Stimulated activated CD4-positive, alpha-beta T cell treated with anti-CD3 and anti-CD28 coated beads, Interleukin-4, amount 100 ng/mL, for 1 hour (primary cell): ENCODE results near the gene FCN1.
"Not testable (repeated sequence)": the region's sequence is repeated elsewhere in the genome, so short reads cannot be mapped to it uniquely, and the experiment has no call there.

Source experiments
- DNase-seq: peaks from one replicate; pipeline ENCODE4 v3.0.0-alpha.2; 2020

Gene FCN1

DNA sequence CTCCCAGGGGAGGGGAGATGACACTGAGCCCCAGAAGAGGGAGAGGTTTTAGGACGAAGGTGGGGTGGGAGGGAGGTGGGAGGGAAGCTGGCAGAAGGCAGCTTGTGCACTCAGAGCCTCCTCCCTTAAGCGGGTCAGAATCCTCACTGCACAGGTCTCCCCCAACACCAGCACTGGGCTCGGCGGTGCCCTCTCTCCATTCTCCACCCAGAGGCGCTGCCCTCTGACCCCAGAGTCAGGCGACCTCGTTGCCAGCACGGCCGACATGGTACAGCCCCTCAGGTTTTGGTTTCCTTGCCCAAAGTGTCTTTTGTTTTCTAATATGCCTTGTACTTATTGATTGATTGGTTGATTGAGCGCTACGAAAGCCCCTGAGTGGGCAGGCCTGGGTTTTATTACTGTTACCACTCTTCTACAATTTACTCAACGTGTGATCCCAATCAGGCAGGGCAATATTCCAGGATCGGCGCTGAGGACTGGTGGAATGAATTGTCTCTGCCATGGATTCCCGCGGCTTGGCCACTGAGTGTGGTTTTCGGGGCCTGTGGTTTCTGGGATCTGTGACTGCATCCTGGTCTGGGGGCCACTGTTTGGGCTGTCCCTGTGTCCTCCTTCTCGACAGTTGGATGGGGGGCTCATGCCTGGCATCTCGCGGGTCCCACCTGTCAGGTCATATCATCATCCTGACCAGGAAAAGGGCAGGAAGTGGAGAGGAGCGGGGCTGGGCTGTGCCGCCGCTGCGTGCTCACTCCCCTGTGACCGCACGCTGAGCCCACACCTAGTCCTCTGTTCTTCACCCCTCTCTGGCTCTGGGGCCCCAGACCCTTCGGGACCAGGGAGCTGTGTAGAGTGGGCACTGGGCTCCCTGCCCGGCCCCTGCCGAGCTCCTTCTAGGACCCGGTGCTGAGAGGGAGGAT lies 46.7 kb downstream of the FCN1 start:
- no peak for DNase-seq

DNA sequence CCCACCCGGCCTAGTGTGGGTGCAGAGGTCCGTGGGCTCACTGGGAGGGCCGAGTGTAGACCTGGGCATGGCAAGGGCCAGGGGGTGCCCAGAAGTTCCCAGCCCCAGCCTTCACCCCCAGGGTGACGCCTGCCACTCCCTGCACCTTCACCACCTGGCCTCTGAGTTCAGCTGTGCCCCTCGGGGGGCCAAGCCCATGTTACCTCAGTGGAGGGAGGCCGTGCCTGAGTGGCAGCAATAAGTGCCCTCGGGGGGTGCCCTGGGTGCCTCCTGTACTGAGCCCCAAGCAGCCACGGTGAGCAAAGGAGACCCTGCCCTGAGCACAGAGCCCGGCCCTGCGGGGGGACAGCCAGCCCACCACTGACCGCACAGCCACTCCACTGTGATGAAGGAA lies 47.4 kb downstream of the FCN1 start:
- no peak for DNase-seq

DNA sequence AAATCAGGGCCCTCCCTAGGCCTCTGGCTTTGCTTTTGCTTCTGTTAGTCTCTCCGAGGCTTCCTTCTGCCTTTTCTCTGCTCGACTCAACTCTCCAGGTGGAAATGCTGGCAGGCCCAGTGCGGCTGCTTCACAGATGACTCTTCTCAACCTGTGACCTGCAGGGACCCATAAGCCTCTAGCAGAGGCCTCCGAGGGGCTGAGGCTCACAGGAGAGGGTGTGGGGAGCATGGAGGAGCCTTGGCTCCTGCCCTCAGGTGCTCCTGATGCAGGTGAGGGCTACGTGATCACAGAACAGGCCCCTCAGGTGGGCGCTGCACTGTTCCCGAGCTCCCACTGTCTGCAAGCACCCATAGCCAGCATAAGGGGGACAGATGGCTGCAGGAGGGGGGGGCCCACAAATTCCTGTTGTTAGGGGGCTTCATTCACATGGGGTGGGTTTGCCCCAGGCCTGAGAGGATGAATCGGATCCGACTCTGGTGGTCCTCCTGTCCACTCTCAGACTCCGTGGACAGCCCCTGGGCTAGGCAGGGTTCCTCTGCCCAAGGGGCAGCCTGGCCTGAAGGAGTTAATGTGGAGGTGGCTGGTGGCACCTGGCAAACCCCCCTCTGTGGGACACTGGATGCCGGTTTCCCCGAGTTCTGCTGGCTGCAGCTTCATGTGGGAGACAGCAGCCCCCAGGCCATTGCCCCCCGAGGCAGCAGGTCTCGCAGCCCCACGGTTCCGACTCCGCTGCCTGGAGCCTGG lies 48.0 kb downstream of the FCN1 start:
- no peak for DNase-seq

DNA sequence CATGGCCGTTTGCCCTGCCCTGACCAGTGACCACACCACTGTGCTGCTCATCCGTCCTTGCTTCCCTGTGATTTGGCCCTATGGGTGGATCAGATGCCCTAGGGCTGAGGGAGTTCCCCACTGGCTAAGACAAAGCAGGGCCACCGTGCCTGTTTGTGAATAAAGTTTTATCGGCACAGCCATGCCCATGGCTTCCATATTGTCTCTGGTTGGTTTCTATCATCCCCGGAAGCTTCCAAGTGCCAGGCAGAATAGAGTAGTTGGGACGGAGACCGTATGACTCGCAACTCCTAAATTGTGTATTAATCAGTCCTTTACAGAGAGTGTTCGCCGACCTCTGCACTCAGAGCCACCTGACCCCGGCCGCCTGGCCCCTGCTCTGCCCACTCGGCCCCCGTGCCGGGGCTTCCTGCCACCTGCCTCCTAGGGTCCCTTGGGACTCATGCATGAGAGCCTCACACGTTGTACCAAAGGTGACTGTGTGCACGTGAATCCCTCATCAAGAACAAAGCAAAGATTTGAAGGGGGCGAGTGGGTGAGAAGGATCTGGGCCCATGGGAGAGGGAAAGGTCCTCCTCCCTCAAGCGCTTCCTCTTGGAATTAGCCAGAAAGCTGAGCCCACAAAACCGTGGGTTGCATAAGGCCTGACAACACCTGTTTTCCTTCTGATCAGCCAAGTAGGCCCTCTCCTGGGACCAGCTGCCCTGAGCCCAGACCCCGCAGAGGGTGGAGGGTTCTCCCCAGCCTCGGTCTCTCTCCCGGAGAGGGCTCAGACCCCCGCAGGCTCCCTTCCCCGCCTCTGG lies 48.8 kb downstream of the FCN1 start:
- no peak for DNase-seq

DNA sequence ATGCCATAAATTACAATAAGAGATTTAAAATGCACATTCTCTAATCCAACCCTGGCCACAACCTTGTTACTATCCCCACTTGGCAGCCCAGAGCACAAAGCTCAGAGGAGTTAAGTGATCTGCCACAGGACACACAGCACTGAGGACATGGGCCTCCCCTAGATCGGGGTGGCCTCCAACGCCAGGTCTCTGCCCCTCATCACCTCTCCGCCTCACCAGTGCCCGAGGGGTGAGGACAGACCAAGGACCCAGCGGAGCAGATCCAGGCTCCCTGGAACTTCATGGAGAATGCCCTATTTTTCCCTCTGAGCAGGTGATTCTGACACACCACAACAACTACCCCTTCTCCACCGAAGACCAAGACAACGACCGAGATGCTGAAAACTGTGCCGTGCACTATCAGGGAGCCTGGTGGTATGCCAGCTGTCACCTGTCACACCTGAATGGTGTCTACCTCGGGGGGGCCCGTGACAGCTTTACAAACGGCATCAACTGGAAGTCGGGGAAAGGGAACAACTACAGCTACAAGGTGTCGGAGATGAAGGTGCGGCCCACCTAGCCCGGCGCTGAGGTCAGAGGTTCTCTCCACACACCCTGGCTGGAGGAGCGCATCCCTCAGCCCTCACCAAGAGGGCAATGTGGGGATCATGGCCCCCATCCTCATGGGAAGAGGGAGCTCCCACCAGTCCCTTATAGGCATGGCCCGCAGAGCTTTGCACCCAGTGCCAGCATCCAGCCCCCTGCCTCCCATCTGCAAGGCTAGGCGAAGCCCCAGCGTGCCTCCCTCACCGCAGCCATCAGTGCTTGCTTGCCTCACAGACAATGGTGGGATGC lies 49.6 kb downstream of the FCN1 start:
- no peak for DNase-seq

DNA sequence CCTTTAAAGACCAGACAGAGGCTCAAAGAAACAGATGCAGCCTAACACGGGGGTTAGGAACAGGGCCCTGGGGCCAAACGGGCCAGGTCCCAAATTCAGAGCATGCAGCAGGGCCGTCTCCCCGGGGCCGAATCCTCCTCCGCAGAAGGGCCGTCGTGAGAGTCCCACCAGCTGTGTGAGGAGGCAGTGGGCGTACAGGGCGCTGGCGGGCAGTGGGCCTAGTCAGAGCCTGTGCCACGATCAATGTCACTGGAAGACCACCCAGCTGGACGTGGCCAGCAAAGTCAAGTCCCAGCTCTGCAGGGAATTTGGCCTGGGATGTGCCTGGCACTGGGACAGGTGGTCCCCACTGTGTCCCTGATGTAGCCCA lies 52.9 kb downstream of the FCN1 start:
- no peak for DNase-seq

DNA sequence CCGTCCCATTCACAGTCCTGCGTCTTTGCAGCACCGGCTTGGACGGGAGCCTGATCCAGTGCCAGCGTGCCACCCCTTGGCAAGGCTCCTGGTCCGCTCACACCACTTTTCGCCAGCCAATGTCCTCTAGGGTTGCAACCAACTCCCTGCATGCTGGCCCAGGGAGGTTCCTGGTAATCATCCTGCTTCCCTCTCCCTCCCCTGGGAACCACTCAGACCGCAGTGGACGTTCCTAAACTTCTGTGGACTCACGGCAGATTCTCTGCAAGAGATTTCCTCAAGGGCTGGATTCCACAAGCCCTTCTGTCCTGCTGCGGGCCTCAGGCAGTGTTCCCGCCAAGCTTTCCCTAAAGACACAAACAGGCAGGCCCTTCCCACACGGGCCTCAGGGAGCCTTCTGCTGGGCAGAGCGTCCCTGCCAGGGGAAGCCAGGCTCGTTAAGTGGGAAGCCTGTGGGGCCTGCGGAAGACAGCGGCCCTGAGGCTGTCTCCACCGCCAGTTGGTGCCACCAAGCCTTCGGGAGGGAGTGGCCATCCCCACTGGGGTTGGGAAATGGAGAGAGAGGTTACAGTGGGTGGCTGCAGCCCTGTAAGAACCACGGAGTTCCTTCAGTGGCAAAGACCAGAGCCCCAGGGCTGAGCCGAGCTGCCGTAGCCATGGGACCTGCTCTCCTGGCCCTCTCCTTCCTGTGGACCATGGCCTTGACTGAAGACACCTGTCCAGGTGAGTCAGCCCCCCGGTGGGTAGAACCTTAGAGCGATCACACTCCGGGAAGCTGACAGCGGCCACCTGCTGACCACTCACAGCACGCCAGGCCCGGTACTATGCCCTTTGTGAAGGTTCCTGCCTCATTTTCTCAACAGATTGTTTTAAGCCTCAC lies 53.5 kb downstream of the FCN1 start:
- no peak for DNase-seq

DNA sequence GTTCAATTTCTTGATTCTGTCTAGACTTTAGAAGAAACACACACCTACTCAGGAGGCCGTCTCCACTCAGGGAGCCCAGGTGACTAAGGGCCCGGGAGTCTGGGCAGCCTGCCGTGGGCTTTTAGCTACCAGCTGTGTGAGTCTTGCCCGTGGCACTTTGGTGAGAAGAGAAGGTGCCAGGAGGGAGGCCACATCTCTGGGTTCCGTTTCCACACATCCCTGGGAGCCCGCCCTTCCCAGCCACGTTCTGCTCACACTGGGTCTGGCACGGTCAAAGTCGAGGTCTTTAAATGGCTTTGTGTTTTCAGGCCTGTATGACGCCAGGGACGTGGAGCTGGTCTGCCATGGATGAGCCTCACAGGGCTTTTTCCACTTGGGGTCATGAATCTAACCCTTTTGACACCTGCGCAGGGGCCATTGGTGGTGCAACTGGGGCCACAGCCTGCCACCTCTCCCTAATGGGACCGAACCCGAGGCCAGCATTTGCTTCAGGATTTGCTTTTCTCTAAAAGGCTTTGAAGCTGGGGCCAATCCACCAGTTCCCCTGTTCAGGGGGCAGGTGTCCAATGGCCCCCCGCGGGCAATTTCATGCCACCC lies 54.3 kb downstream of the FCN1 start:
- DNase-seq: no peak

DNA sequence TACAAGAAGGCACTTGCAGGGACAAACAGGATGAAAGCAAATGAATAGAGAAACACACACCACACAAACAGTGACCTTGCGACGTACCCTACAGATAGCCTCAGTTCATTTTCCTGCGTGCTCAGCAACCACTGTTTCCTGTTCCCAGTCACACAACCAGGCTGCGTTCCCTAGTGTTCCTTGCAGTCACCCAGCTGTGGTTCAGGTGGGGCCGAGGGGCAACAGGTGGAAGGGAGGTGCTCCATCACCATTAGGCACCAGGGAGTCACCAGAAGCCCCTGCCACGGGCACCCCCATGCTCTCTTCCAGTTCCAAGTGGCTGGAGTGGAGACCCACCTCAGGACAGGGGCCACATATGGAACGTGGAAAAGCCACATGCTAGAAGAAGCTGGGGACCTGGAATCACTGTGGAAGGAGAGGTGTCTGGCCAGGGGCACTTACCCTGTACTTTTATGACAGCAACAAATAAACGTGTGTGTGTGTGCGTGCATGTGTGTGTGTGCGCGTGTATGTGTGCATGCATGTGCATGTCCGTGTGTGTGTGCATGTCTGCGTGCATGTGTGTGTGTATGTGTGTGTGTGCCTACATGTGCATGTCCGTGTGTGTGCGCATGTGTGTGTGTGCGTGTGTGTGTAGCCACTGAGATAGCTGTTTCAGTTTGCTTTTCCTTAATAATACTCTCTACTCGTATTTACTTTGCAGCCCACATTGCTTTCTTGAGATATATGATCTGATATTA lies 55.9 kb downstream of the FCN1 start:
- DNase-seq: no peak

DNA sequence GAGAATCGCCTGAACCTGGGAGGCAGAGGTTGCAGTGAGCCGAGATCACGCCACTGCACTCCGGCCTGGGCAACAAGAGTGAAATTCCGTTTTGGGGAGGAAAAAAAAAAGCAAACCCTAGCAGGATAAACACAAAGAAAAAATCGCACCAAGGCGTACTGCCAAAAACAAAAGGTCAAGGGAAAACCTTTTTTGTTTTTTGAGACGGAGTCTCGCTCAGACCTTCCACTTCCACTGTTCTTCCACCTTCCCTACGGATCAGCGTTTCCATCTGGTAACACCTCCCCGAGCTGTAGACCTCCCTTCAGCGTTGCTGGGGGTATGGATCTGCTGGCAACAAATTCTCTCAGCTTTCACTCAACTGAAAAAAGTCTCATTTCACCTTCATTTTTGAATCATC lies 57.2 kb downstream of the FCN1 start:
- no peak for DNase-seq

DNA sequence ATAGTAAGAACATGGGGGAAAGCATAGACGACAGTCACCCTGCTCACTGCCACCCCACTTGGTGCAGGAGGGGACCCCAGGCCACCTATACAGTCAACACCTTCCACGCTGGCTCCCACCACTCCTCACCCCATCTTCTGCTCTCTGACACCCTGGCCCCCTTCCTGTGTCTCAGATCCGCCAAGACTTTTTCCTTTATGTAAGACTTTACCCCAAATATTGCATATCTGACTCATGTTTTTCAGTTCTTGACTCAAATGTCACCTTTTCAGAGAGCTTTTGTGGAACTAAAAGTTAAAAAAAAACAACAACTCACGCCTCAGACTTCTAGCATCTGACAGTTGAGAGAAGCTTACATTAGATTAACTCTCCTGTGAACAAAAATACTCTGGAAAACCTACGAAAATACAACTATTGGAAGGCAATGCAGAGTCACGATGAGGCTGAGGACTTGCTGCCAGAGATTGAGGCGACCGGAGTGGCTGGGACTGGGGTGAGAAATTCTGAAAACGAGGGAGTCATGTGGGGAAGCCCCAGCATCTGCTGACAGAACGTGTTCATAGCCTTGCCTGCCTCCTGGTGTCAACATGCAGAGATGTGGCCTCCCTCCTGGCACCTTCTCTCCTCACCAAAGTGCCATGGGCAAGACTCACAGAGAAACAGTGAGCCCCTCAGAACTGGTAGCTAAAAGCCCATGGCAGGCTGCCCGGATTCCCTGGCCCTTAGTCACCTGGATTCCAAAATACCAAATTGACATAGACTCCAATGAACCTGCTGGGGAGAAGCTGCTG lies 59.5 kb downstream of the FCN1 start:
- DNase-seq: no peak

DNA sequence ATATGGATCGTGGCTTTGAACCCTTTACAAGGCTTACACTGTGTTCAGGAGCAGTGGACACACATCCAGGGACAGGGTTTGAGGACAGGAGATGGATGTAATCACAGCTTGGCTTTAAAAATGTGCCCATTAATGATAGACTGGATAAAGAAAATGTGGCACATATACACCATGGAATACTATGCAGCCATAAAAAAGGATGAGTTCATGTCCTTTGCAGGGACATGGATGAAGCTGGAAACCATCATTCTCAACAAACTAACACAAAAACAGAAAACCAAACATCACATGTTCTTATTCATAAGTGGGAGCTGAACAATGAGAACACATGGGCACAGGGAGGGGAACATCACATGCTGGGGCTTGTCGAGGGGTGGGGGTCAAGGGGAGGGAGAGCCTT lies 60.3 kb downstream of the FCN1 start:
- DNase-seq: not testable (repeated sequence)

DNA sequence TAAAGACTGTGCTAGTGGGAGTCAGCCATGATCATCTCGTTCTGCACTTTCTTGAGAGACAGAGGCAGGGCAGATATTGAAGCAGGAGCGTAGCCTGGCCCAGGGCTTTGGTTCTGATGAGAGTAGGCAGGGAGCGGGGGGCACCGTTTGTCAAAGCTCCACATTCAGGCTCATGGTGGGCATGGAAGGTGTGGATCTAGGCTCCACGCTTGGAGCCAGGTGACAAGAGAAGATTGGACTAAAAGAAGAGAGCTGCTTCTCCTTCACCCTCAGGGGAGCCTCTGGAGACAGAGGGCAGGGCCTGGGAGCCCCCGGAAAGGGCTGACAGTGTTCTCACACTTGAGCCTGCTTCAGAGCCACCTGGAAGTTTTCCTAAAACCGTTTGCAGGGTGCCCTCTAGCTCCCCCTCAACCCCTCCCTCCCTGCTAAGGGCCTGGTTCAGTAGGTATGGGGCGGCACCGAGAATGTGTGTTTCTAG lies 61.8 kb downstream of the FCN1 start:
- DNase-seq: no peak
